Hematopoietic multipotent progenitor cell treated with erythropoietin and hydrocortisone succinate and interleukin-3 and kit ligand, for 15 days (in vitro differentiated cells): ENCODE results near the gene ANKS1A.

ENCODE experiments used
- DNase-seq: peaks from one replicate; pipeline ENCODE4 v3.0.0-alpha.2; 2015; ENCODE audit warnings: low spot score

The ANKS1A gene

GRCh38 chr6:35070111-35070510, 181.1 kb downstream of the ANKS1A start:
- DNase-seq: no peak

GRCh38 chr6:35071347-35071994, 182.4 kb downstream of the ANKS1A start:
- no peak for DNase-seq

- DNase-seq: no peak
These were observed 183.1 kb downstream of the ANKS1A start for GRCh38 chr6:35072051-35072697.

- DNase-seq: no peak
These were observed 183.6 kb downstream of the ANKS1A start for GRCh38 chr6:35072698-35073055.

- no peak for DNase-seq
These were observed 184.2 kb downstream of the ANKS1A start for GRCh38 chr6:35073211-35073610.

- no peak for DNase-seq
These were observed 184.9 kb downstream of the ANKS1A start for GRCh38 chr6:35073766-35074471.

- DNase-seq: no peak
These were observed 188.1 kb downstream of the ANKS1A start for GRCh38 chr6:35076997-35077712.

GRCh38 chr6:35077713-35078105, 188.7 kb downstream of the ANKS1A start:
- no peak for DNase-seq

GRCh38 chr6:35078226-35078850, 189.3 kb downstream of the ANKS1A start:
- no peak for DNase-seq

GRCh38 chr6:35078896-35079295, 189.8 kb downstream of the ANKS1A start:
- DNase-seq: no peak

- DNase-seq: no peak
These were observed 190.4 kb downstream of the ANKS1A start for GRCh38 chr6:35079311-35080000.

GRCh38 chr6:35080016-35080680, 191.1 kb downstream of the ANKS1A start:
- DNase-seq: no peak

- DNase-seq: no peak
These were observed 191.9 kb downstream of the ANKS1A start for GRCh38 chr6:35080821-35081425.

GRCh38 chr6:35081426-35081851, 192.4 kb downstream of the ANKS1A start:
- no peak for DNase-seq

GRCh38 chr6:35082046-35082732, 193.1 kb downstream of the ANKS1A start:
- DNase-seq: no peak

- DNase-seq: no peak
These were observed 193.8 kb downstream of the ANKS1A start for GRCh38 chr6:35082733-35083403.

GRCh38 chr6:35083507-35083906, 194.5 kb downstream of the ANKS1A start:
- no peak for DNase-seq

GRCh38 chr6:35084041-35084491, 195.0 kb downstream of the ANKS1A start:
- DNase-seq: no peak

GRCh38 chr6:35084511-35085203, 195.6 kb downstream of the ANKS1A start:
- DNase-seq: no peak
